Trophoblast cell (in vitro differentiated cells and primary cell): Measurements from ENCODE around the gene RNF41.

Experiments
- DNase-seq, 2 donors: peaks; one replicate each; pipeline ENCODE4 v3.0.0-alpha.2; 2016
- H2AFZ ChIP-seq: 2 replicates; pipeline ENCODE4 v1.6.1; 2013; ENCODE audit warnings: low read length, moderate library complexity, mild to moderate bottlenecking; ENCODE audit not compliant: insufficient read depth, poor library complexity
- H2AK5ac ChIP-seq: 2 replicates; pipeline ENCODE4 v1.6.1; 2013; ENCODE audit warnings: mild to moderate bottlenecking, low read length
- H2BK120ac ChIP-seq: 2 replicates; pipeline ENCODE4 v1.6.1; 2013; ENCODE audit warnings: low read length, mild to moderate bottlenecking, moderate library complexity; ENCODE audit not compliant: insufficient read depth, poor library complexity
- H2BK12ac ChIP-seq: 2 replicates; pipeline ENCODE4 v1.6.1; 2013; ENCODE audit warnings: mild to moderate bottlenecking, low read length, moderate library complexity
- H2BK5ac ChIP-seq: 2 replicates; pipeline ENCODE4 v1.6.1; 2013; ENCODE audit warnings: low read length, low read depth, moderate library complexity, mild to moderate bottlenecking; ENCODE audit not compliant: poor library complexity
- H3K14ac ChIP-seq: 2 replicates; pipeline ENCODE4 v1.6.1; 2013; ENCODE audit warnings: mild to moderate bottlenecking, low read length
- H3K18ac ChIP-seq: 2 replicates; pipeline ENCODE4 v1.6.1; 2013; ENCODE audit warnings: mild to moderate bottlenecking, low read length
- H3K23ac ChIP-seq: 2 replicates; pipeline ENCODE4 v1.6.1; 2013; ENCODE audit warnings: low read length
- H3K27ac ChIP-seq: 2 replicates; pipeline ENCODE4 v1.5.1; 2013; ENCODE audit warnings: low read depth, mild to moderate bottlenecking, inconsistent platforms, low read length, moderate library complexity
- H3K27me3 ChIP-seq: 2 replicates; pipeline ENCODE4 v1.6.1; 2013; ENCODE audit warnings: inconsistent platforms, mild to moderate bottlenecking, low read length, moderate library complexity; ENCODE audit not compliant: insufficient read depth
- H3K36me3 ChIP-seq, 2 experiments: 1 replicate in 1 of 2; 2 replicates in 1 of 2; pipeline ENCODE4 v1.6.1; 2013; ENCODE audit warnings: low read length in 2 of 2, mild to moderate bottlenecking in 2 of 2, moderate library complexity in 1 of 2; ENCODE audit not compliant: insufficient read depth in 2 of 2, control insufficient read depth in 1 of 2
- H3K4ac ChIP-seq: 2 replicates; pipeline ENCODE4 v1.6.1; 2013; ENCODE audit warnings: low read depth, mild to moderate bottlenecking, low read length, moderate library complexity
- H3K4me1 ChIP-seq, 2 experiments: 1 replicate in 1 of 2; 2 replicates in 1 of 2; pipeline ENCODE4 v1.6.1; 2013; ENCODE audit warnings: low read length in 2 of 2, mild to moderate bottlenecking in 2 of 2, moderate library complexity in 1 of 2; ENCODE audit not compliant: insufficient read depth in 2 of 2, control insufficient read depth in 1 of 2
- H3K4me2 ChIP-seq: 2 replicates; pipeline ENCODE4 v1.6.1; 2013; ENCODE audit warnings: inconsistent platforms, mild to moderate bottlenecking, low read length, moderate library complexity
- H3K4me3 ChIP-seq: 2 replicates; pipeline ENCODE4 v1.5.1; 2013; ENCODE audit warnings: mild to moderate bottlenecking, low read depth, low read length, inconsistent platforms
- H3K79me1 ChIP-seq: one replicate; pipeline ENCODE4 v1.6.1; 2013; ENCODE audit warnings: low read length
- H3K79me2 ChIP-seq: 2 replicates; pipeline ENCODE4 v1.6.1; 2013; ENCODE audit warnings: low read length, mild to moderate bottlenecking; ENCODE audit not compliant: control insufficient read depth, insufficient read depth, poor library complexity
- H3K9ac ChIP-seq: 2 replicates; pipeline ENCODE4 v1.6.1; 2013; ENCODE audit warnings: mild to moderate bottlenecking, low read length
- H3K9me3 ChIP-seq: 2 replicates; pipeline ENCODE4 v1.6.1; 2013; ENCODE audit warnings: low read depth, mild to moderate bottlenecking, control low read depth, inconsistent platforms, low read length; ENCODE audit not compliant: insufficient read depth
- H4K12ac ChIP-seq: 2 replicates; pipeline ENCODE4 v1.6.1; 2013; ENCODE audit warnings: low read depth, mild to moderate bottlenecking, low read length, moderate library complexity
- H4K8ac ChIP-seq: 2 replicates; pipeline ENCODE4 v1.6.1; 2013; ENCODE audit warnings: low read depth, mild to moderate bottlenecking, low read length, moderate library complexity
- H4K91ac ChIP-seq: one replicate; pipeline ENCODE4 v1.6.1; 2013; ENCODE audit warnings: low read depth, mild to moderate bottlenecking, low read length, moderate library complexity
- WGBS: extraction: QIAGEN DNeasy Blood & Tissue Kit; methylation state at CpG from one replicate; pipeline ENCODE4 v1.1.7; 2013; ENCODE audit warnings: missing lambda C conversion rate; ENCODE audit not compliant: insufficient read length, insufficient coverage; ENCODE audit errors: extremely low coverage; 5-methylcytosine and 5-hydroxymethylcytosine counted together

The RNF41 gene

GRCh38 chr12:56162468-56163290 is 59.0 kb downstream of the RNF41 start:
- H3K23ac ChIP-seq, result no peak overlapping the region
- H3K79me2 ChIP-seq, result peaks cover 16% of the 10 kb centered on the region
- peaks cover 11% of the 10 kb centered on the region for H3K79me1 ChIP-seq
- H3K27ac ChIP-seq, result no peak overlapping the region
- no peak overlapping the region for H4K12ac ChIP-seq
- H3K4me1 ChIP-seq, result peaks cover 18 to 20% of the 10 kb centered on the region in 2 experiments
- H3K9ac ChIP-seq, result no peak overlapping the region
- no CpG with 5 or more reads among the region's 11 CpGs for WGBS
- H2BK12ac ChIP-seq, result no peak overlapping the region
- no peak overlapping the region for H4K91ac ChIP-seq
- H3K36me3 ChIP-seq, result peaks cover 59 to 64% of the 10 kb centered on the region in 2 experiments
- H2AK5ac ChIP-seq, result no peak overlapping the region
- no peak overlapping the region for H2BK120ac ChIP-seq
- no peak overlapping the region for H3K4me2 ChIP-seq
- H3K9me3 ChIP-seq, result peaks cover 4% of the 10 kb centered on the region
- no peak overlapping the region for H2AFZ ChIP-seq
- H4K8ac ChIP-seq, result no peak overlapping the region
- H2BK5ac ChIP-seq, result no peak overlapping the region
- H3K4ac ChIP-seq, result no peak overlapping the region
- H3K18ac ChIP-seq, result no peak overlapping the region
- H3K14ac ChIP-seq, result no peak overlapping the region
- DNase-seq, result peak in 1 of 2 donors; percentile 51
- no peaks in the 10 kb centered on the region for H3K27me3 ChIP-seq
- H3K4me3 ChIP-seq, result no peak overlapping the region

GRCh38 chr12:56161690-56162351 is 59.9 kb downstream of the RNF41 start:
- H2AFZ ChIP-seq, result no peak overlapping the region
- H2BK12ac ChIP-seq, result no peak overlapping the region
- H3K9ac ChIP-seq, result no peak overlapping the region
- no peaks in the 10 kb centered on the region for H3K27me3 ChIP-seq
- H2BK5ac ChIP-seq, result no peak overlapping the region
- no peak overlapping the region for H4K8ac ChIP-seq
- no peak overlapping the region for H3K4ac ChIP-seq
- no peak overlapping the region for H4K12ac ChIP-seq
- no peak overlapping the region for H3K4me3 ChIP-seq
- no peak overlapping the region for H3K14ac ChIP-seq
- H3K4me2 ChIP-seq, result peak overlapping the region; percentile 83
- no peak overlapping the region for H3K27ac ChIP-seq
- no peak overlapping the region for H4K91ac ChIP-seq
- peak in 1 of 2 donors; percentile 48 for DNase-seq
- H3K79me2 ChIP-seq, result peaks cover 19% of the 10 kb centered on the region
- H3K9me3 ChIP-seq, result peaks cover 4% of the 10 kb centered on the region
- H3K18ac ChIP-seq, result no peak overlapping the region
- H2BK120ac ChIP-seq, result no peak overlapping the region
- H2AK5ac ChIP-seq, result no peak overlapping the region
- H3K79me1 ChIP-seq, result peaks cover 15% of the 10 kb centered on the region
- no peak overlapping the region for H3K23ac ChIP-seq
- H3K36me3 ChIP-seq, result peaks cover 57 to 60% of the 10 kb centered on the region in 2 experiments
- H3K4me1 ChIP-seq, result peaks cover 23 to 24% of the 10 kb centered on the region in 2 experiments
- WGBS, result no CpG with 5 or more reads among the region's 10 CpGs

- Histone ChIP-seq H2BK12ac (no peak overlapping the region), H2AFZ (no peak overlapping the region), H2BK5ac (no peak overlapping the region), H3K4me2 (peak overlapping the region; percentile 83), H3K4me1 (peaks cover 23 to 24% of the 10 kb centered on the region in 2 experiments), H4K8ac (no peak overlapping the region), H4K91ac (no peak overlapping the region), H3K23ac (peak overlapping the region; percentile 31), H3K36me3 (peaks cover 51 to 60% of the 10 kb centered on the region in 2 experiments), H3K79me2 (peaks cover 19% of the 10 kb centered on the region), H3K4me3 (peak overlapping the region; percentile 56), H3K18ac (no peak overlapping the region), H3K9ac (peak overlapping the region; percentile 26), H3K9me3 (peaks cover 4% of the 10 kb centered on the region), H3K27ac (peak overlapping the region; percentile 14), H2AK5ac (no peak overlapping the region), H3K79me1 (peaks cover 15% of the 10 kb centered on the region), H3K14ac (no peak overlapping the region), H2BK120ac (no peak overlapping the region), H4K12ac (no peak overlapping the region), H3K4ac (peak overlapping the region; percentile 2), H3K27me3 (no peaks in the 10 kb centered on the region)
- no peak for DNase-seq
- WGBS, result no CpG with 5 or more reads among the region's 11 CpGs
Observed at GRCh38 chr12:56160894-56161689, 60.6 kb downstream of the RNF41 start.

GRCh38 chr12:56160193-56160763 is 61.4 kb downstream of the RNF41 start:
- Histone ChIP-seq H3K4me1 (peaks cover 23 to 24% of the 10 kb centered on the region in 2 experiments), H3K79me2 (peaks cover 19% of the 10 kb centered on the region), H3K27me3 (no peaks in the 10 kb centered on the region), H3K79me1 (peaks cover 15% of the 10 kb centered on the region), H3K4ac (peak overlapping the region; percentile 9), H3K14ac (no peak overlapping the region), H3K18ac (no peak overlapping the region), H4K12ac (no peak overlapping the region), H3K9ac (peak overlapping the region; percentile 79), H3K36me3 (peaks cover 52 to 61% of the 10 kb centered on the region in 2 experiments), H4K8ac (no peak overlapping the region), H2AK5ac (no peak overlapping the region), H3K4me2 (peak overlapping the region; percentile 83), H2BK120ac (no peak overlapping the region), H3K23ac (no peak overlapping the region), H4K91ac (no peak overlapping the region), H2AFZ (no peak overlapping the region), H3K4me3 (peak overlapping the region; percentile 50), H2BK5ac (no peak overlapping the region), H3K27ac (peak overlapping the region; percentile 18), H2BK12ac (no peak overlapping the region), H3K9me3 (peaks cover 4% of the 10 kb centered on the region)
- no CpG with 5 or more reads among the region's 7 CpGs for WGBS
- peak; percentile 40 to 62 for DNase-seq
